ENCODE data around the gene DPP9. TPM values are rescaled to one million over a fixed set of nuclear protein-coding genes. Genes with fewer than 3 reads are reported as not detected.

Gene DPP9
- total RNA-seq, 1 experiment from 2014 or later = 129 TPM

- H3K36me3 ChIP-seq (ENCODE audit: low read depth, low read length) = no peaks in the 10 kb centered on the region
- no peaks in the 10 kb centered on the region for H3K9me3 ChIP-seq (ENCODE audit: low read length)
- no peaks in the 10 kb centered on the region for H3K9me2 ChIP-seq (replicated peaks; ENCODE audit: low read length)
- DNase-seq (no peak), ATAC-seq (no peak)
- H3K79me2 ChIP-seq (ENCODE audit: low read length) = no peaks in the 10 kb centered on the region
- H3K4me3 ChIP-seq (ENCODE audit: low read length) = no peak overlapping the region
- ChIA-PET CTCF (interaction anchor here (0.6 kb wide), 1 partner anchor 943 kb away, joined by 5 read pairs; no protein-coding TSS in a partner anchor), POLR2A (ENCODE audit: unreplicated experiment) (no interaction called here)
- intact Hi-C loops (cut with micrococcal nuclease) = no loop called here
- H4K20me1 ChIP-seq (ENCODE audit: low read length) = no peaks in the 10 kb centered on the region
- H3K4me1 ChIP-seq (ENCODE audit: insufficient read depth, low read length) = peaks cover 9% of the 10 kb centered on the region; the same call in 1 of the 2 replicates
- no peak overlapping the region for H3K4me2 ChIP-seq (ENCODE audit: low read length)
- TF ChIP-seq CTCF (conservative IDR thresholded peaks at IDR 0.05; ENCODE audit: low read depth, low read length) = no peak
- TF ChIP-seq EZH2 (IDR thresholded peaks at IDR 0.05; ENCODE audit: low read length, unreplicated experiment) = no peak
- TF ChIP-seq EZH2phosphoT487 (IDR thresholded peaks at IDR 0.05; ENCODE audit: borderline replicate concordance, low read length) = no peak
- no peaks in the 10 kb centered on the region for H3F3A ChIP-seq (ENCODE audit: low read length, unreplicated experiment)
- no peak overlapping the region for H3K9ac ChIP-seq (ENCODE audit: low read length)
- BruUV-seq (replicated peaks) = no TSS peak
- no peak overlapping the region for H2AFZ ChIP-seq (ENCODE audit: low read length)
- 0 out of 2 replicates have a peak, but pooled peaks cover 2% of the 10 kb centered on the region for H3K27me3 ChIP-seq (ENCODE audit: low read length)
- H3K27ac ChIP-seq (ENCODE audit: low read length) = no peak overlapping the region
Measured at GRCh38 chr19:4742723-4743646, 19.3 kb upstream of the DPP9 start.

GRCh38 chr19:4740092-4740491 lies 16.4 kb upstream of the DPP9 start:
- Histone ChIP-seq H3K4me2 (ENCODE audit: low read length) (no peak overlapping the region), H3K9me2 (replicated peaks; ENCODE audit: low read length) (no peaks in the 10 kb centered on the region), H3K9ac (ENCODE audit: low read length) (no peak overlapping the region), H3K36me3 (ENCODE audit: low read depth, low read length) (no peaks in the 10 kb centered on the region), H3K79me2 (ENCODE audit: low read length) (no peaks in the 10 kb centered on the region), H2AFZ (ENCODE audit: low read length) (no peak overlapping the region), H3K9me3 (ENCODE audit: low read length) (no peaks in the 10 kb centered on the region), H3K4me1 (ENCODE audit: insufficient read depth, low read length) (peaks cover 7% of the 10 kb centered on the region; the same call in 1 of the 2 replicates), H3K4me3 (ENCODE audit: low read length) (no peak overlapping the region), H3F3A (ENCODE audit: low read length, unreplicated experiment) (no peaks in the 10 kb centered on the region), H3K27me3 (ENCODE audit: low read length) (no peaks in the 10 kb centered on the region), H4K20me1 (ENCODE audit: low read length) (no peaks in the 10 kb centered on the region), H3K27ac (ENCODE audit: low read length) (no peak overlapping the region)
- ChIA-PET POLR2A (ENCODE audit: unreplicated experiment) (no interaction called here), CTCF (no interaction called here)
- DNase-seq = no peak
- no TSS peak for BruUV-seq (replicated peaks)
- ATAC-seq = no peak
- TF ChIP-seq EZH2phosphoT487 (IDR thresholded peaks at IDR 0.05; ENCODE audit: borderline replicate concordance, low read length) (no peak), EZH2 (IDR thresholded peaks at IDR 0.05; ENCODE audit: low read length, unreplicated experiment) (no peak)
- intact Hi-C loops (cut with micrococcal nuclease) = no loop called here

- intact Hi-C loops (cut with micrococcal nuclease) = no loop called here
- POLR2A ChIA-PET (ENCODE audit: unreplicated experiment) = no interaction called here
- Histone ChIP-seq H3K4me3 (ENCODE audit: low read length) (no peak overlapping the region), H4K20me1 (ENCODE audit: low read length) (no peaks in the 10 kb centered on the region), H3K27ac (ENCODE audit: low read length) (no peak overlapping the region), H3K27me3 (ENCODE audit: low read length) (no peaks in the 10 kb centered on the region), H3F3A (ENCODE audit: low read length, unreplicated experiment) (no peaks in the 10 kb centered on the region), H3K36me3 (ENCODE audit: low read depth, low read length) (no peaks in the 10 kb centered on the region), H2AFZ (ENCODE audit: low read length) (no peak overlapping the region), H3K9me2 (replicated peaks; ENCODE audit: low read length) (no peaks in the 10 kb centered on the region), H3K9me3 (ENCODE audit: low read length) (no peaks in the 10 kb centered on the region), H3K79me2 (ENCODE audit: low read length) (no peaks in the 10 kb centered on the region), H3K4me2 (ENCODE audit: low read length) (no peak overlapping the region), H3K9ac (ENCODE audit: low read length) (no peak overlapping the region), H3K4me1 (ENCODE audit: insufficient read depth, low read length) (no peaks in the 10 kb centered on the region)
- CTCF ChIA-PET = interaction anchor here (0.6 kb wide), 1 partner anchor 45 kb away, joined by 7 read pairs; no protein-coding TSS in a partner anchor
- peak; percentile 22 for DNase-seq
- ATAC-seq = no peak; the same call in 1 of the 2 replicates
- BruUV-seq (replicated peaks) = no TSS peak
- no peak for TF ChIP-seq EZH2 (IDR thresholded peaks at IDR 0.05; ENCODE audit: low read length, unreplicated experiment)
- TF ChIP-seq CTCF (conservative IDR thresholded peaks at IDR 0.05; ENCODE audit: low read depth, low read length) = no peak
- TF ChIP-seq EZH2phosphoT487 (IDR thresholded peaks at IDR 0.05; ENCODE audit: borderline replicate concordance, low read length) = no peak
Measured at GRCh38 chr19:4738734-4739133, 15.1 kb upstream of the DPP9 start.
